T-helper 22 cell (primary cell): ENCODE data around the gene DGKA.

ENCODE experiments used
- DNase-seq: peaks from one replicate; pipeline ENCODE4 v3.0.0-alpha.2; 2020; ENCODE audit warnings: low read depth

Gene DGKA

DNA sequence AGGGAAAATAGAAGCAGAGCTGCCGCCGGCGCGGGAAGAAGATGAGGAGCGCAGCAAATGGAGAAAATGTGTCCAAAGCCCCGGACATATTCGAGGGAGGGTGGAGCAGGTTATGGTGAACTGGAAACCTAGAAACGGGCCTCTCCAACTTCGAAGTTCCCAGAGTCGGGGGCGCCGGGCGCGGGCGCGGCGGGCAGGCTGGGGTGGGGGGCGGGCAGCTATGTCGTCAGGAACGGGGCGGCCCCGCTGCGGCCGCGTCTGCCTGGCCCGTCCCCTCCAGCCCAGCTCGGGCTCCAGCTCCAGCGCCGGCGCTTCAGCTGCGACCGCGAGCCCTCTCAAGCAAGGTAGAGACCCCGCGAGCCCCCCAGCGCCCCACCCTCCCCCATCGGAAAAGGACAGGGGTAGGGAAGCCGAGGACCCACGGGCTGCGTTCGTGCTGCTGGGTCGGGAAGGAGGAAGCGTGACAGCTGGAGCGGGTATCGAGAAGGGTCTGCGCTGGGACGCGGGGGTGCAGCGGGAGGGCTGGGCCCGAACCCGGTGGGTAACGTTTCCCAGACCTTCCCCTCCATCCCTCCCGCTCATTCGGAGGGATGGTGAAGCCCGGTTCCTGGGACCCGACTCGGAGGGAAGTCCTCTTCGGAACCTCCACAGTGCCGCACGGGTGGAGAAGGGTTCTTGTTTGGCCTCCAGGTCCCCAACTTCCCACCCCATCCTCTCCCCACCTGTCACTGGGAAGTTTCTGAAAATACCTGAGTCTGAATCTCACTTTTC, 1.0 kb downstream of the DGKA start:
- DNase-seq, result no peak

DNA sequence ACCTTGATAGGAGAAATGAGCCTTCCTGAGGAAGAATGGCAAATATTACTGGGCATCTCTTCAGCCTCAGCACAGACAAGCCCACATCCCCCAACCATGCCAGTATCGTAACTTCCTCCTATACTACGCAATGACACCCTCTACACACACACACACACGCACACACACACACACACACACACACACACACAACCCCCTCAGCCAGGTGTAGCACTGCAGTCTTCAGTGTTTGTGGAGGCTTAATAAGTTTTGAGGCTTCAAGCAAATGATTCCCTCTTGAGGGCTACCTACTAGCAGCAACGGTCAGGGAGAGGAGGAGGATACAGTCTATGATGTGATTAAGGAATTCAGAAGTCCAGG, 1.6 kb downstream of the DGKA start:
- DNase-seq, result no peak

DNA sequence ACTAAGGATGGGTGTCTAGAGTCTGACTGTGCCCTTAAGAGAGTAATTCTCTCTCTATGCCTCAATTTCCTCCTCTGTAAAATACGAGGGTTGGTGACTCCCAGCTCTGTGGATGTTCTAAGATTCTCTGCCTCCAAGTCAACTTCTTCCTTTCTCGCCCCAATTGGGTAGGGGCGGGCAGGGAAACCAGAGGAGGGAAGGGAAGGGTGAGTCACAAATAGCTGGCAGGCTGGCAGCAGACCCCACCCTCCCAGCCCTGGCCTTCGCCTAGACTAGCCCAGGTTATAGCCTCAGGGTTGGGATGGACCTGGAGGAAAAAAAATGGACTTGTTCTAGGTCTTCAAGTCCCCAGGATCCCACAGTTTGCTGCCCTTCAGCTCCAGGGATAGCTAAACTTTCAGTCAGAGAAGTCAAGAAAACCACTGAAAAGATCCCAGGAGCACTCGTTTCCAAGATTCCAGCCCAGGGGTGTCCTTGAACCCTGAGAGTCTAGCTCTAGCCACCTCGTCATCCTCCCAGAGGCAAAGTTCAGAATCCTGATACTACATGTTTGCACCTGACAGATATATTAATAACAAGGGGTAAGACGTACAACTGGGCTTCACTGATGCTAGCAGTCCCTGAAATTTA, 2.3 kb downstream of the DGKA start:
- DNase-seq, result no peak

DNA sequence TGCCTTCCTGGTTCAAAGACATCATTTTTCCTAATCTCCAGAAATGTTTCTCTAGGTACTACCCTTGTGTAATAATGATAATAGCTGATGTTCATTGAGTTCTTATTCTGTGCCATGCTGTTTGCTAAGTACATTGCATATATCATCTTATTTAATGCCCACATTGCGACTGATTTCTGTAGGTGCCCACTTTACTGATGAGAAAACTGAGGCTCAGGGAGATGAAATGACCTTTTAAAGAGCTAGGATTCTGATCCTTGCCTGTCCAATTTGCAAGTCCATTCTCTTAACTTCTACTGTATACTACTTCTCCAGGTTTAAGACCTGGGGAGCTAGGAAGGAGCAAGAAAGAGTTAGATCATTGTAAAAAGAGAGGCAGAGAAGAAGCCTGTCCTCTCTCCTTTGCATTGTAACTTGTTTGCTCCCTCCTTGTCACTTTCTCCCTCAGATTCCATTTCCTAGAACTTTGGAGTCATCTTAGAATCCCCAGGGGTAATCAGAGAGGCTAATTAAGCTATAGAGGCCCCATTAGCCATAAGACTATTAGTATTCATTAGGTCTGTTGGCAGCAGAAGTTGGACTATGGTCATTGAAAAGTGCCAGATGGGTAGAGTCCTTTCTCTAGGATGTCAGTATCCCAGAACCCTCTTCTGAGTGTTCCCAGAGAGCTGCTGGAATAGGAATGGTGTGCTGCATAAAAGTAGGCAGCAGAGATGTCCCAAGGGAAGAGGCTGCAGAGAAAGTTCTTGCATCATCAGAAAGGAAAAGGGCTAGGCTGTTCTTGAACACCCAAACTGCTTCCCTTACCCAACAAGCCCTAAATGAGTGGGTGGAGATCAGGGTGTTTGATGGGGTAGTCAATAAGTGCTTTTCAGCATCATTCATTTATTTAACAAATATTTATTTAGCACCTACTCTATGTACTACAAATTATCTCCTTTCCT, 3.1 kb downstream of the DGKA start:
- DNase-seq, result no peak

DNA sequence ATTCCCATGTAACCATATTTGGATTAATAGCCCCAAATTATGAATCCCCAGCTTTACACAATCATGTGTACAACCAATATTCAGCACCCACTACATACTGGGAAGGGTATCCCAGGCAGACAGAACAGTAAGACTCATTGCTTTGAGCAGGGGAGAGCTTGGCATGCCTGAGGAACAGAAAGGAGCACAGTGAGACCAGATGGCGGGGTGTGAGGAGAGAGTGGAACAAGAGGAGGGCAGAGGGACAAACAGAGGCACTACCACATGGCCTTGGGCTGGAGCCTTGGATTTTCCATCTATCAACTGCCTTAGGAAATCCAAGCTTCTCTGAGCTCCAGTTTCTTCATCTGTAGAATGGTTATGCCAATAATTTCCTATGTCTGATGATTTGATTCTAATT, 3.8 kb downstream of the DGKA start:
- no peak for DNase-seq

DNA sequence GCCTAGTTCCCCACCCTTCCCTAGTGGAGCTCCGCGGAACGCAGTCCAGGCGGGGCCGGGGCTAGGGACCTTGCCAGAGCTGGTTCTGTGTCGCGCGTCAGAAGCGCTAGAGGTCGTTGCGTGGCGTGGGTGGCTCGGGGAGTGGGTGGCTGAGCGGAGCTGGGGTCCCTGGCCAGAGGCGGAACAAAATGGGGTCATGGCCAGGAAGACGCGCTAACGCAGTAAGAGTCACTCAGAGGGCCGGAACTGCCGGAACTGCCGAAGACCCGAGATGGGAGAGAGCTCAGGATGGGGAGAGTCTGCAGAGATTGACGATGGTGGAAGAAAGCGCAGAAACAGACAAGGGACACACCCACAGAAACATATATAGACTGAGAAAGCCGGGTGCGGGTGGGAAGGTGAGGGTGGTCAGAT, 4.8 kb downstream of the DGKA start:
- DNase-seq, result no peak

DNA sequence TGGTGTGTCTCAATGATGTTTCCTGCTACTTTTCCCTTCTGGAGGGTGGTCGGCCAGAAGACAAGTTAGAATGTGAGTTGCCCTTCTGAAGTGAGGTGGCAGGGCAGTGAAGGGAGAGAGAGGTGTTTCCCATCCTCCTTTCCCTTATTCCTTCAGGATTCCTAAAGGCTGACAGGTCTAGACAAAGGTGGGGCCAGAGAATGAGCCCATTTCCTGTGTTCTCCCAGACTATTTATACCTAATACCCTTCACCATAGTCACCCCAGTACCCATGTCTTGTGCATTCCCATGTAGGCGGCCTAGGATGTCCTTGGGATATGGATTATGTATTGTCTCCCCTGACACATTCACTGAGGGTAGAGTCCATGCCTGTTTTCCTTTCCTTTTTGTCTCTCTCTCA, 7.0 kb downstream of the DGKA start:
- no peak for DNase-seq

DNA sequence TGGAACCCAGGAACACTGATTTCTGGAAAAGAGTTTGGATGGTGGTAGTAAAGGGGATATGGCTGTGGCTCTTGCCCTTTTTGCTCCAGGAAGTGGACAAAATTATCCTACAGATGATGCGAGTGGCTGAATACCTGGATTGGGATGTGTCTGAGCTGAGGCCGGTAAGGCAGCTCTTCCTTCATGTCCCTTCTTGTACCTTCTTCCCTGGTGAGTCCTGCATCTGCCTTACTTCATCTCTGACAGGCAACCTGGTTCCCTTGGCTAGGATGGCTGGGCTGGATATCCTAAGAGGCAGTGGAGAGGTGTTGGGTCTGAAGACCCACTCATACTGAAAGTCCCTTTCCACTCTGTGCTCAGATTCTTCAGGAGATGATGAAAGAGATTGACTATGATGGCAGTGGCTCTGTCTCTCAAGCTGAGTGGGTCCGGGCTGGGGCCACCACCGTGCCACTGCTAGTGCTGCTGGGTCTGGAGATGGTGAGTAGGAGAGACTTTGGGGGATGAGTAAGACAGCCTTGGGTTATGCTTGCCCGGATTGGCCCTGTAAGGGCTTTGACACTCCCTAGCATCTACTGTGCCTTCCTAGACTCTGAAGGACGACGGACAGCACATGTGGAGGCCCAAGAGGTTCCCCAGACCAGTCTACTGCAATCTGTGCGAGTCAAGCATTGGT, 8.0 kb downstream of the DGKA start:
- no peak for DNase-seq

DNA sequence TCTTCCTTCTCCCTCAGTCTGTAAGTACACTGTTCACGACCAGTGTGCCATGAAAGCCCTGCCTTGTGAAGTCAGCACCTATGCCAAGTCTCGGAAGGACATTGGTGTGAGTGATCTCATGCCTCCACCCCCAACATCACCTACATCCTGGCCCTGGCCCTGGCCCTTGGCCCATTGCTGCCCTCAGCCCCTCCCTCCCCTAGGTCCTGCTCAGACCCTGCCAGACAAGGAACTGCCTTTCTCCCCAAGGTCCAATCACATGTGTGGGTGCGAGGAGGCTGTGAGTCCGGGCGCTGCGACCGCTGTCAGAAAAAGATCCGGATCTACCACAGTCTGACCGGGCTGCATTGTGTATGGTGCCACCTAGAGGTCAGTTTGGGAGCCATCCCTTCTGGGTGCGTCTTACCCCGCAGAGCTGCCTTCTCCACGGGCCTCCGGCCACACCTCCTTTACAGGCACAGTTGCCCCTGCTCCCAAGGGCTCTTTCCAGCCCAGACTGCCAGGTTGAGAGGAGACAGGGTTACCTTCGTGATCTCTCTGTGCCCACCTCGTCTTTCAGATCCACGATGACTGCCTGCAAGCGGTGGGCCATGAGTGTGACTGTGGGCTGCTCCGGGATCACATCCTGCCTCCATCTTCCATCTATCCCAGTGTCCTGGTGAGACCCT, 9.2 kb downstream of the DGKA start:
- peak; percentile 64 for DNase-seq

DNA sequence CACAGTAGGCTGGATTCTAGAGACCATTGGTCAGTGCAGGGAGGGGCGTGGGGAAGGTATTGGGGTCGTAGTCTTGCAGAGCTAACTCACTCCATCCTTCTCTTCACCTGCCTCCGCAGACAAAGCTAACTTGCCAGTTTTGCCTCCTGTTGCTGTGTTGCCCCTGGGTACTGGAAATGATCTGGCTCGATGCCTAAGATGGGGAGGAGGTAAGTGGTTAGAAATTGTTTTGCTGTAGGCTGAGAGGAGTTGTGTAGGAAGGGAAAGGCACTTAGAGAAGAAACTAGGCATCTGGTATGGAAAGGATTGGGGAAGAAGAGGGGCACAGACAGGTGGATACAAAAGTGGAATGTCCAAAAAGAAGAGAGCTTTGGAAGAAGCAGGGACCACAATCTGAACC, 11.1 kb downstream of the DGKA start:
- no peak for DNase-seq

DNA sequence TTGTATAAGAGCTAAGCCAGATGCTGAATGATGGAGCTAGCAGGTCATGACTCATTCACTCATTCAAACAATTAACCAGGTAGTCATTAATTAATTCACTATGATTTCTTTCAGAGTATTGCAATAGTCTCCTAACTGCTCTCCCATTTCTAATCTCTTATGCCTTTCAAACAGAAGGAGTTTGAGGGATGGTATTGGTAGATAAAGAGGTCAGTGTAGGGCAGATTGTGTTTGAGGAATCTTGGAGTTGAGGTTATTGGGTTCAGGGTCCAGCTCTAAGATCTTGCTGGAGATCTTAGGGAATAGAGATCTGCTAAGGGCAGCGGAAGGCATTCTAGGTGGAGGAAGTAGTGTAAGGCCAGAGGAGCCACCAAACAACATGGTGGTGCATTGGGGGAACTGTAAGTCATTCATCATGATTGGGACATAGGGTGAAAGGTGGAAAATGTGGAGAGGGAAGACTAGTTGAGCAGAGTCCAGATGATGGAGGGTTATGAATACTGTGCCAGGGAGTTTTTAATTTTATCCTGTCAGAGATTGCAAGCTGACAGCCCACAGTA, 11.7 kb downstream of the DGKA start:
- no peak for DNase-seq

DNA sequence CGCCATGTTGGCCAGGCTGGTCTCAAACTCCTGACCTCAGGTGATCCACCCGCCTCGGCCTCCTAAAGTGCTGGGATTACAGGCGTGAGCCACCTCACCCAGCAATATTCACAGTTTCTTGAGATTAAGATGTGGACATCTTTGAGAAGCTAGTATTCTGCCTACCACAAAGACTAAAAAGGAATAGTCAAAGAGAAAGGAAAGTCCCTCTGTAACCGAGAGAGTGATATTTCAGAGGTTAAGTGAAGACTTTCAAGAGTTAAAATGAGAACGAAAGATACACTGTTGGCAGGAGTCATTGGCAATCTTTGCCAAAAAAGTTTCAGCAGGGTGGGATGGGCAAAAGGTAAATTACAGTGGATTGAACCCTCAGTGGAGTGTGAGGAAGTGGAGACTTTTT, 15.6 kb downstream of the DGKA start:
- no peak for DNase-seq

DNA sequence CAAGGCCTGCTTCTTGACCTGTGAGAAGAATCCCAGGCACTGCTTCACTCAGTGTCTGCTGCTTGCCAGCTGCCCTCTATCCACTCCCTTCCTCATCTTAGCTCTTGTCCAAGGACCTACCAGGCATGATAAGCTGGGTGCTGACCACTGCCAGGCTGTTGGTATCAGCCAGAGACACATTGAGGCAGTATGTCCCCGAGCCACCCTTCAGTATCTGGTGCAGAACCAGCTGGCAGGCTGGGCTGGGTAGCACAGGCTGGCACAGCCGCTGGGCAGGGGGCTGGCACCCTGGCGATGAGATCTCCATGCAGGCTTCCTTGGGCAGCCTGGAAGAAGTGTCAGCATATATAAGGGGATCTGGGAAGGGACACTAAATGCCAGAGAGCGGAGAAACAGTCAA, 24.4 kb downstream of the DGKA start:
- DNase-seq, result no peak

DNA sequence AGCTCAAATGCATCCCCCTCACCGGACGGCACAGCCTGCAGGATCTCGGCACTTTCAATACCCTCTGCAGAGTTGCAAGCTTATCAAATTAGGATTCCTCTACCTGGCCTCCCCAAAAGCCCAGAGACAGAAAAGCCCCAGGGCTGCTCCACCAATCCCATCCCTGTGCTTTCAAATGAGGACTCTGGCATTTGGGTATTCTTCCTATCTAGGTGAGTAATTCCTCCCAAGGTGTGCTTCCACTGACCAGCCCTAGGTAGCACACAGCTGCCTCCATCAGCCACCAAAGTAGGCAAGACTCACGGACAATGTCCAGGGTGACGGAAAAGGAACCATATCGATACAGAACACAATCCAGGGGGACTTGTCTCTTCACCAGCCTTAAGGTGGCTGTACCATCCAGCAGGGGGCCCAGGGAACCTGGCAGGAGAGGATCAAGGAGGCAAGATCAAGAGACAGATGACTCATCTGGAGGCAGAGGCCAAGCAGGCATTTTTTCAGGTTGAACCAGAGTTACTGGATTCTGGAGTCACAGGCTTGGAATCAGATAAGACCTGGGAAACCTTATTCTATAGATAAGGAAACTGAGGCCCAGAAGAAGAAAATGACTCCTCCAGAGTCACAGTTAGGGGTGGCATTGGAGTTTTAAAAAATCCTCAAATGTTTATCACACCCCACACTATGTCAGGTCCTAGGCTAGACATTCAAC, 25.0 kb downstream of the DGKA start:
- DNase-seq, result peak; percentile 29

DNA sequence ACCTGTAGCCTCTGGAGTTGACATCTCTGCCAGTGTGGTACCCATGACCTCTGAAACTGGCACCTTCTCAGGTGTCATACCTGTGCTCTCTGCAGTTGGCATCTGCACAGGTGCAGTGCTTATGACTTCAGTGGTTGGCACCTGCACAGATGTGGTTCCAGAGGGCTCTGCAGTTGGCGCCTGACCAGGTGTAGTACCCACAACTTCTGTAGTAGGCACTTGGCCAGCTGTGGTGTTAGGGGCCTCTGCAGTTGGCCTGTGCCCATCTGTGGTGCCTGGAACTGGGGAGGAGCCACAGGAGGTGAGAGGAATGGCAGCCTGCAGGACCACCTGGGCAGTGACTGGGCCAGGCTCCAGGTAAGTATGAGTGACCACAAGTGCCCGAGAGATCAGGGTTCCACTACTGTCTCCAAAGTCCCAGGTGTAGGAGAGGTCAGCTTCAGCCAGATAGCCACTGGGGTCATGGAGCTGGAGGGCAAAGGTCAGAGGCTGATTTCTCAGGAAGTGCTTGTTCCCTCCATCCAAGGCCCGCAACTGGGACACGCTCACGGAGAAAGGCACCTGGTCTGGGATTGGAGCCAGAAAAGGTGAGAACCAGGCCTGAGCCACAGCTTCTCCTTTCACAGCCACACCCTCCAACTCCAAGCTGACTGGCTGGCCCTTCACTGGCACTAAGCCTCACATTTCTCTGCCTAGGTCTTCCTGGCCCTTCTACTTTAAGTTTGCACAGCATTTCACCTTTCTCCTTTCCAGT, 26.3 kb downstream of the DGKA start:
- DNase-seq, result no peak

DNA sequence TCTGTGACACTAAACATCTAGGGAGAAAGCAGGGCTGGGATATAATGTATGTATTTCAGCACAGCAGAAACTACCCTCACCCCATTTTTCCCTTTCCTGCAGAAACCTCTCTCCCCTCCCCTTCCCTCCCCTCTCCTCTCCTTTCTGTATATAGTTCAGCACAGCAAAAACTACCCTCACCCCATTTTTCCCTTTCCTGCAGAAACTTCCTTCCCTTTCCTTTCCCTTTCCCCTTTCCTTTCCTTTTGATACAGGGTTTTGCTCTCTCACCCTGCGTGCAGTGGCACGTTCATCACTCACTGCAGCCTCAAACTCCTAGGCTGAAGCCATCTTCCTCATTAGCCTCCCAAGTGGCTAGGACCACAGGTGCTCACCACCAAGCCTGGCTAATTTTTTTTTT, 32.8 kb downstream of the DGKA start:
- DNase-seq, result no peak

DNA sequence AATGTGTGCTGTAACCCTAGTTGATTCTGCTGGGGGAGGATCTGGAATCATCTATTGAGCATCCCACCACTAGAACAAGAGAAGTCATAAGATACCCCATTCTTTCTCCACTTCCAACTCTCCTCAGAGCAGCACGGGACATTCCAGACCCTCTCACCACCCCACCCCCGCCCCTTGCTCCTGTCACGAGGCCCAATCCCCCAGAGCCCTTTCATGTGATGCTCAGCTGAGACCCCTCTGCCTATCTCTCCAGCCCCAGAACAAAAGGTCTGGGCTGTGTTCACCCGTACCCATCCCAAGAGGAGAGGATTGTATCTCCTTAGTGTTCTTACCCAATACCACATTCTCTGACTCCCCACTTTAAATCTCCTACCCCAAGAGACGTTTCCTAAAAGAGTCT, 34.3 kb downstream of the DGKA start:
- no peak for DNase-seq

DNA sequence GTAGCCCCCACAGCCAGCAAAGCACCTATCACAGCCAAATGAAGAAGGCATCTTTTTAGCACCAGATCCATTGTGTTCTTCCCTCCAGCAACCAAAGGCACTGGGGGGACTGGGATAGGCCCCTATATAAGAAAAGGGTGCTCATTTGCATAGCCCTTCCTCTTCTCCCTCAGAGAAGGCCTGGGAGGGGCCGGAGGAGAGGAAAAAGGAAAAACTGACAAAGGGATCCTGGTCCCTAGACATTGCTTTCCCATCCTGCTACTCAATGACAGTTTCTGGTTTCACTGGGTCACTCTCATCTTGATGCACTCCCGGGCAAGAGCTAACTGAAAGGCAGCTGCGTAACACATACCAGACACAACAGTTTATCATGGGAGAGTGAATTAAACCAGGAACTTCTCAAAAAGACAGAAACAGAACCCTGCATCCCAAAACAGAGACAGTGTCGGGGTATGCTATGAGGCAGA, 35.0 kb downstream of the DGKA start, which contains the start of gene PMEL:
PMEL (minus strand) TSS at position 102 of the 467 bp plus-strand sequence; CDS start at position 71, 31 bp downstream.
- no peak for DNase-seq

DNA sequence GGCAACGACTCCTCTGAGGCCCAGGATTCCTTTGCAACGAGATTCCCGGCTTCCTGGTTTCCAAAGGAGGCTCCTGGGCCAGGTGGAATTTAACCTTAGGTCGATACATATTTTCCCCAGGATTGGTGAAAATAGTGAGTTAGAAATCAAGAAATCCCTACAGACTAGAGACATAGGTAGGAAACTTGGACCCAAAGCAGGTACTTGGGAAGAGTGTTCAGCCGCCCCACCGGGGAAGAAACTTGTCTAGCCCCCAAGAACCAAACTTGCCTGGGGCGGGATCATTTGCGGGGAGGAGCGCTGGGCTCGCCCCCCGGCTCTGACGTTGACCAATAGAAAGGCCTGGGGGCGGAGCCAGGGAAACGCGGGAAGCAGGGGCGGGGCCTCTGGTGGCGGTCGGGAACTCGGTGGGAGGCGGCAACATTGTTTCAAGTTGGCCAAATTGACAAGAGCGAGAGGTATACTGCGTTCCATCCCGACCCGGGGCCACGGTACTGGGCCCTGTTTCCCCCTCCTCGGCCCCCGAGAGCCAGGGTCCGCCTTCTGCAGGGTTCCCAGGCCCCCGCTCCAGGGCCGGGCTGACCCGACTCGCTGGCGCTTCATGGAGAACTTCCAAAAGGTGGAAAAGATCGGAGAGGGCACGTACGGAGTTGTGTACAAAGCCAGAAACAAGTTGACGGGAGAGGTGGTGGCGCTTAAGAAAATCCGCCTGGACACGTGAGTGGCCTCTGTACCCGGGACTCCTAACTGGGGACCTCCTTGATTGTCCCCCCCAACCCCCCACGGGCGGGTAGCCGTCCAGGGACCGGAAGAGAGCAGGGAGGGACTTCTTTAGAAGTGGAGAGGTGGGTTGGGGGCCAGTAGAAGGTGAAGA, 35.7 kb downstream of the DGKA start, which contains the start of gene CDK2:
CDK2 (plus strand) TSS at position 423 of the 874 bp plus-strand sequence; CDS start at position 602, 179 bp downstream.
- DNase-seq, result peak; percentile 79
